ENCODE results near the gene DOK1.

Gene DOK1

GRCh38 chr2:74529357-74530238, 24.9 kb upstream of the DOK1 start, which contains the start of the genes AUP1 and HTRA2:
AUP1 (minus strand) TSS chr2:74529706; CDS start chr2:74529629, 77 bp downstream.
HTRA2 (plus strand) TSS chr2:74529933; CDS start chr2:74530007, 74 bp downstream.
- peaks cover 25% of the 10 kb centered on the region for H3K36me3 ChIP-seq (ENCODE audit: control insufficient read depth, insufficient read depth, low read length)

GRCh38 chr2:74530239-74531187, 24.0 kb upstream of the DOK1 start:
- H3K9ac ChIP-seq (ENCODE audit: low read length): peak overlapping the region; percentile 51
- peaks cover 25% of the 10 kb centered on the region for H3K36me3 ChIP-seq (ENCODE audit: control insufficient read depth, insufficient read depth, low read length)

More at GRCh38 chr2:74529357-74530238, 24.9 kb upstream of the DOK1 start, which contains the start of the genes AUP1 and HTRA2:
- Histone ChIP-seq H3K27me3 (ENCODE audit: control insufficient read depth, insufficient read depth, low read length) (no peaks in the 10 kb centered on the region), H3K27ac (ENCODE audit: low read depth, low read length) (peak within 1 kb of the TSS; percentile 90), H3K9ac (ENCODE audit: low read length) (peak within 1 kb of the TSS; percentile 96), H3K4me1 (ENCODE audit: control insufficient read depth, insufficient read depth, low read length) (peaks cover 16% of the 10 kb centered on the region), H3K4me3 (ENCODE audit: low read length) (peak within 1 kb of the TSS; percentile 98)

GRCh38 chr2:74531666-74532065, 22.9 kb upstream of the DOK1 start:
- Histone ChIP-seq H3K27me3 (ENCODE audit: control insufficient read depth, insufficient read depth, low read length) (no peaks in the 10 kb centered on the region), H3K9ac (ENCODE audit: low read length) (no peak overlapping the region), H3K4me1 (ENCODE audit: control insufficient read depth, insufficient read depth, low read length) (peaks cover 16% of the 10 kb centered on the region), H3K4me3 (ENCODE audit: low read length) (no peak overlapping the region), H3K36me3 (ENCODE audit: control insufficient read depth, insufficient read depth, low read length) (peaks cover 16% of the 10 kb centered on the region), H3K27ac (ENCODE audit: low read depth, low read length) (no peak overlapping the region)

More at GRCh38 chr2:74530239-74531187, 24.0 kb upstream of the DOK1 start:
- Histone ChIP-seq H3K27ac (ENCODE audit: low read depth, low read length) (peak overlapping the region; percentile 78), H3K4me3 (ENCODE audit: low read length) (peak overlapping the region; percentile 98), H3K4me1 (ENCODE audit: control insufficient read depth, insufficient read depth, low read length) (peaks cover 16% of the 10 kb centered on the region), H3K27me3 (ENCODE audit: control insufficient read depth, insufficient read depth, low read length) (no peaks in the 10 kb centered on the region)

GRCh38 chr2:74532222-74532621, 22.3 kb upstream of the DOK1 start:
- Histone ChIP-seq H3K9ac (ENCODE audit: low read length) (no peak overlapping the region), H3K27ac (ENCODE audit: low read depth, low read length) (no peak overlapping the region), H3K27me3 (ENCODE audit: control insufficient read depth, insufficient read depth, low read length) (no peaks in the 10 kb centered on the region), H3K4me1 (ENCODE audit: control insufficient read depth, insufficient read depth, low read length) (peaks cover 16% of the 10 kb centered on the region), H3K36me3 (ENCODE audit: control insufficient read depth, insufficient read depth, low read length) (peaks cover 11% of the 10 kb centered on the region), H3K4me3 (ENCODE audit: low read length) (no peak overlapping the region)

GRCh38 chr2:74533464-74533863, 21.1 kb upstream of the DOK1 start:
- no peak overlapping the region for H3K27ac ChIP-seq (ENCODE audit: low read depth, low read length)
- peaks cover 2% of the 10 kb centered on the region for H3K36me3 ChIP-seq (ENCODE audit: control insufficient read depth, insufficient read depth, low read length)

GRCh38 chr2:74534411-74534810, 20.1 kb upstream of the DOK1 start:
- Histone ChIP-seq H3K4me3 (ENCODE audit: low read length) (no peak overlapping the region), H3K27me3 (ENCODE audit: control insufficient read depth, insufficient read depth, low read length) (no peaks in the 10 kb centered on the region), H3K27ac (ENCODE audit: low read depth, low read length) (no peak overlapping the region), H3K9ac (ENCODE audit: low read length) (no peak overlapping the region), H3K36me3 (ENCODE audit: control insufficient read depth, insufficient read depth, low read length) (peaks cover 2% of the 10 kb centered on the region), H3K4me1 (ENCODE audit: control insufficient read depth, insufficient read depth, low read length) (peaks cover 8% of the 10 kb centered on the region)

More at GRCh38 chr2:74533464-74533863, 21.1 kb upstream of the DOK1 start:
- Histone ChIP-seq H3K4me1 (ENCODE audit: control insufficient read depth, insufficient read depth, low read length) (peaks cover 13% of the 10 kb centered on the region), H3K9ac (ENCODE audit: low read length) (no peak overlapping the region), H3K4me3 (ENCODE audit: low read length) (no peak overlapping the region), H3K27me3 (ENCODE audit: control insufficient read depth, insufficient read depth, low read length) (no peaks in the 10 kb centered on the region)

- H3K27me3 ChIP-seq (ENCODE audit: control insufficient read depth, insufficient read depth, low read length): no peaks in the 10 kb centered on the region
- no peak overlapping the region for H3K4me3 ChIP-seq (ENCODE audit: low read length)
- H3K27ac ChIP-seq (ENCODE audit: low read depth, low read length): no peak overlapping the region
- H3K9ac ChIP-seq (ENCODE audit: low read length): no peak overlapping the region
- peaks cover 2% of the 10 kb centered on the region for H3K36me3 ChIP-seq (ENCODE audit: control insufficient read depth, insufficient read depth, low read length)
- H3K4me1 ChIP-seq (ENCODE audit: control insufficient read depth, insufficient read depth, low read length): peaks cover 8% of the 10 kb centered on the region
These were observed 19.0 kb upstream of the DOK1 start for GRCh38 chr2:74535440-74535965.

GRCh38 chr2:74536166-74536950, 18.2 kb upstream of the DOK1 start:
- H3K4me1 ChIP-seq (ENCODE audit: control insufficient read depth, insufficient read depth, low read length): no peaks in the 10 kb centered on the region
- no peak overlapping the region for H3K27ac ChIP-seq (ENCODE audit: low read depth, low read length)
- H3K9ac ChIP-seq (ENCODE audit: low read length): no peak overlapping the region
- no peaks in the 10 kb centered on the region for H3K27me3 ChIP-seq (ENCODE audit: control insufficient read depth, insufficient read depth, low read length)
- peaks cover 2% of the 10 kb centered on the region for H3K36me3 ChIP-seq (ENCODE audit: control insufficient read depth, insufficient read depth, low read length)
- no peak overlapping the region for H3K4me3 ChIP-seq (ENCODE audit: low read length)

- Histone ChIP-seq H3K36me3 (ENCODE audit: control insufficient read depth, insufficient read depth, low read length) (peaks cover 2% of the 10 kb centered on the region), H3K9ac (ENCODE audit: low read length) (no peak overlapping the region), H3K4me3 (ENCODE audit: low read length) (no peak overlapping the region), H3K27me3 (ENCODE audit: control insufficient read depth, insufficient read depth, low read length) (no peaks in the 10 kb centered on the region), H3K27ac (ENCODE audit: low read depth, low read length) (no peak overlapping the region), H3K4me1 (ENCODE audit: control insufficient read depth, insufficient read depth, low read length) (no peaks in the 10 kb centered on the region)
These were observed 17.4 kb upstream of the DOK1 start for GRCh38 chr2:74537140-74537539.

GRCh38 chr2:74538881-74539339, 15.6 kb upstream of the DOK1 start:
- Histone ChIP-seq H3K4me3 (ENCODE audit: low read length) (no peak overlapping the region), H3K4me1 (ENCODE audit: control insufficient read depth, insufficient read depth, low read length) (no peaks in the 10 kb centered on the region)

GRCh38 chr2:74540291-74540690, 14.2 kb upstream of the DOK1 start:
- Histone ChIP-seq H3K27me3 (ENCODE audit: control insufficient read depth, insufficient read depth, low read length) (no peaks in the 10 kb centered on the region), H3K4me3 (ENCODE audit: low read length) (no peak overlapping the region), H3K27ac (ENCODE audit: low read depth, low read length) (no peak overlapping the region), H3K36me3 (ENCODE audit: control insufficient read depth, insufficient read depth, low read length) (no peaks in the 10 kb centered on the region), H3K9ac (ENCODE audit: low read length) (no peak overlapping the region), H3K4me1 (ENCODE audit: control insufficient read depth, insufficient read depth, low read length) (no peaks in the 10 kb centered on the region)

More at GRCh38 chr2:74538881-74539339, 15.6 kb upstream of the DOK1 start:
- H3K27me3 ChIP-seq (ENCODE audit: control insufficient read depth, insufficient read depth, low read length): no peaks in the 10 kb centered on the region
- no peaks in the 10 kb centered on the region for H3K36me3 ChIP-seq (ENCODE audit: control insufficient read depth, insufficient read depth, low read length)
- H3K9ac ChIP-seq (ENCODE audit: low read length): no peak overlapping the region
- H3K27ac ChIP-seq (ENCODE audit: low read depth, low read length): no peak overlapping the region

All from rectal smooth muscle tissue (tissue), 1 donor.